GM18502 (cell line): Measurements from ENCODE around the gene DMWD.
"Not testable (repeated sequence)": the region's sequence is repeated elsewhere in the genome, so short reads cannot be mapped to it uniquely, and the experiment has no call there.

Experiments used
- ATAC-seq: cut with Tn5 transposase; IDR thresholded peaks from one replicate; pipeline ENCODE4 v1.9.1; 2021; ENCODE audit warnings: mild to moderate bottlenecking; ENCODE audit not compliant: unreplicated experiment, poor library complexity

The DMWD gene

DNA sequence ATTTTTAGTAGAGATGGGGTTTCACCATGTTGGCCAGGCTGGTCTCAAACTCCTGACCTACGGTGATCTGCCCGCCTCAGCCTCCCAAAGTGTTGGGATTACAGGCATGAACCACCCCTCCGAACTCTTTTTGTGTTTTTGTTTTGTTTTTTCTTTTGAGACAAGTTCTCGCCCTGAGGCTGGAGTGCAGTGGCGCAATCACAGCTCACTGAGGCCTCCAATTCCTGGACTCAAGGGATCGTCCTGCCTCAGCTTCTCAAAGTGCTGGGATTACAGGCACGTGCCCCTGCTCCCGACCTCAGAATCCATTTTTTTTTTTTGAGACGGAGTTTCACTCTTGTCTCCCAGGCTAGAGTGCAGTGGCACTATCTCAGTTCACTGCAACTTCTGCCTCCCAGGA lies 35.0 kb downstream of the DMWD start:
- ATAC-seq: no peak

DNA sequence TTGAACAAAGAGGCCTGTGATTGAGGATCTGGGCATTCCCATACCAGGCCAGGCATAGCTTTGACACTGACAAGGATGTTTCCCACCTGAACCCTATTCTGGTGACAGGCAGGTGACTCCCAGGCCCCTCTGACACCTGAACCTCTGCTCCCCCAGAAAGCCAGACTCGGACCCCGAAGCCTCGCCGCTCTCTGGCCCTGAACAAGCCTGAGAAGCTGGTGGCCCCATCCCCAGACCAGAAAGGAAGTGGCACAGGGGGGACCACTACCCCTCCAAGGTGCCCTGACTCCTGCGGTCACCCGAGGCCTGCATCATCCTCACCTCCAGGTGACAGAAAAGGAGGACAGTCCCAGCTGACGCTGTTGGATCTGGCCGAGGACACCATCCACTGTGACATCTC lies 38.3 kb downstream of the DMWD start:
- ATAC-seq: no peak

DNA sequence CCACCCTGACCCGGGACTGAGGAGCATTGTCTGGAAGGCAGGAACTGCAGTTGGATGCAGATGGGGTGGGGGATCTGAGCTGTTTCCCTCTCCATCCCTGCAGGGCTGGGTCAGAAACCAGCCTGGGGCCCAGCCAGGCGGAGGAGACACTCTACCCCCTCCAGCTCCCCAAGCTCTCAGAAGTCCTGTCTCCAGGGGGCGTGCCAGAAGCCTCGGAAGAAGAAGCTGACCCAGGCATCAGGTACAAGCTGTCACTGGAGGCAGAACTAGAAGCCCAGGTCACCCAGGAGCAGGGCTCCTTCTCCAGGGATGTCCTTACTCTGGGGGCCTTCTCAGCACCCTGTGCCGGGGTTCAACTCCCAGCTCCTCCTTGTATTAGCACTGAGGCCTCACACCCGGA lies 39.1 kb downstream of the DMWD start:
- no peak for ATAC-seq

DNA sequence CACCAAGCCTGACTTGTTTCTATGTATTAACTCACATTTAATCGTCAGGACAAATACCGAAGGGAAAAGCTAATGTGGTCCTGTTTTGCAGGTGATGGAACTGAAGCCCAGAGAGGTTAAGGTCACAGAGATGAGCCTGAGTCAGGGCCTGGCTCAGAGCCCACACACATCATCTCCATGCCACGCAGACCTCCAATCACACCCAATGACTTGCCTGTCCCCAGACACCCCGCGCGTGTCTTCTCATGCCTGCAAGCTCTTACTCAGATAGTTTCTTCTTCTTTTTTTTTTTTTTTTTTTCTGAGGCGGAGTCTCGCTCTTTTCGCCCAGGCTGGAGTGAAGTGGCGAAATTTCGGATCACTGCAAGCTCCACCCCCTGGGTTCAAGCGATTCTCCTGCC lies 40.0 kb downstream of the DMWD start:
- no peak for ATAC-seq

DNA sequence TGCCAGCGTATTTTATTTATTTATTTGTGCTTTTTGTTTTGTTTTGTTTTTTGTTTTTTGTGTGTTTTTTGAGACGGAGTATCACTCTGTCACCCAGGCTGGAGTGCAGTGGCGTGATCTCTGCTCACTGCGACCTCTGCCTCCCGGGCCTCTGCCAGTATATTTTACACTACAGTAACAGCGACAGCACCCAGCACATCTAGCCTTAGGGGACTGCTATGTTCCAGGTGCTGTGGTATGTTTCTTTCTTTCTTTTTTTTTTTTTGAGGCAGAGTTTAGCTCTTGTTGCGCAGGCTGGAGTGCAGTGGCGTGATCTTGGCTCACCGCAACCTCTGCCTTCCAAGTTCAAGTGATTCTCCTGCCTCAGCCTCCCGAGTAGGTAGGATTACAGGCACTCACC lies 41.2 kb downstream of the DMWD start:
- ATAC-seq: not testable (repeated sequence)

DNA sequence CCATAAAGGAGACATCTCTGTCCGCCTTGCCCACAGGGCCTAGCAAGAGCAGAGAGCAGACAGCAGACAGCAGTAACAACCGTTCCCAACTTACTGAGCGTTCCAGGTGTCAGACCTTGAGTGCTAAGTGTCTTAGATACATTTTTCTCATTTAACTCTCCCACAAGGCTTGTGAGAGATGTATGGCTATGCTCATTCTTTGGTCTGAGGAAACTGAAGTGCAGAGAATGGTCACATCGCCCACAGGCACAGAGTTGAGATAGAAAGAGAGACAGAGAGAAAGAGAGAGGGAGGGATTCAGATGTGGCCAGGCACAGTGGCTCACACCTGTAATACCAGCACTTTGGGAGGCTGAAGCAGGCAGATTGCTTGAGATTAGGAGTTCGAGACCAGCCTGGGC lies 45.1 kb downstream of the DMWD start:
- no peak for ATAC-seq

DNA sequence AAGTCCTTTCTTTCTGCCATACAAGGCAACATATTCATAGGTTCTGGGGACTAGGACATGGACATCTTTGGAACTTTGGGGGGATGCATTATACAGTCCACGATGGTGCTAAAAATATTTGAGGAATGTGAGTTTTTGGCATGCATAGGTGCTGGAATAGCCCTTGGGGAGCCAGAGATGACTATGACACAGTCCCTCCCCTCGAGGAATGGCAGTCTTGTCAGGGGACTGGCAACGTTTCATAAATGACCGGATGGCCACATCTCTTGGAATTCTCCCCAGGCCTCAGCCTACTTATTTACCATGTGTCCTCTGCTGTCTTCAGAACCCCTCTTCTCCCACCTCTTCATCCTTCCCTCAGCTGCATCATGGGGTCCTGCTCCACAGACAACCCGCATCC lies 45.8 kb downstream of the DMWD start:
- ATAC-seq: no peak

DNA sequence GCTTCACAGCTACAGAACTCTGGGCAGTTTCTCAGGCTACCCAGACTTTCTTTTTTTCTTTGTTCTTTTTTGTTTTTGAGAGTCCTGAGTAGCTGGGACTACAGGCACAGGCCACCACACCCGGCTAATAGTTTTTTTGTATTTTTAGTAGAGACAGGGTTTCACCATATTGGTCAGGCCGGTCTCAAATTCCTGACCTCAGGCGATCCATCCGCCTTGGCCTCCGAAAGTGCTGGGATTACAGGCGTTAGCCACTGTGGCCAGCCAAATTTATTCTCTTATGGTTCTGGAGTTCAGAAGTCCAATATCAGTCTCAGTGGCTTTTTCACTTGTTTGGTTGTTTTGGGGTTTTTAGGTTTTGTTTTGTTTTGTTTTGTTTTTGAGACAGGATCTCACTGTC lies 47.0 kb downstream of the DMWD start:
- no peak for ATAC-seq

DNA sequence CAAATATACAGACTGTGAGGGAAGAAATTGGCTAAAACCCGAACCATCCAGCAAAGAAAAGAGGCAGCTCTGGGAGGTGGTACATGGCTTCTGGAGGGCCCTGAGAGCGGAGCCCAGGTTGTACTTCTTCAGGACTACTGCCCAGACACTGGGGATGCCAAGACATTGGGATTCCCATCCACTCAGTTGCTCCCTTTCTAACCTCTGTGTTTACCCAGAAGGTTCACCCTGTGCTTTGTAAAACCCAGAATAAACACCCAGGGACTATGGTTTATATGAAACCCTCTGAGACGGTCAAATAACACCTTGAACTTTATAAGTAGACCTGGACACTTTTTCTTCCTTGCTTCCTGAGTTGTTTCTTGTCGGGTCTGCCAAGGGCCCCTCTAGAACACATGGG lies 49.7 kb downstream of the DMWD start:
- no peak for ATAC-seq

DNA sequence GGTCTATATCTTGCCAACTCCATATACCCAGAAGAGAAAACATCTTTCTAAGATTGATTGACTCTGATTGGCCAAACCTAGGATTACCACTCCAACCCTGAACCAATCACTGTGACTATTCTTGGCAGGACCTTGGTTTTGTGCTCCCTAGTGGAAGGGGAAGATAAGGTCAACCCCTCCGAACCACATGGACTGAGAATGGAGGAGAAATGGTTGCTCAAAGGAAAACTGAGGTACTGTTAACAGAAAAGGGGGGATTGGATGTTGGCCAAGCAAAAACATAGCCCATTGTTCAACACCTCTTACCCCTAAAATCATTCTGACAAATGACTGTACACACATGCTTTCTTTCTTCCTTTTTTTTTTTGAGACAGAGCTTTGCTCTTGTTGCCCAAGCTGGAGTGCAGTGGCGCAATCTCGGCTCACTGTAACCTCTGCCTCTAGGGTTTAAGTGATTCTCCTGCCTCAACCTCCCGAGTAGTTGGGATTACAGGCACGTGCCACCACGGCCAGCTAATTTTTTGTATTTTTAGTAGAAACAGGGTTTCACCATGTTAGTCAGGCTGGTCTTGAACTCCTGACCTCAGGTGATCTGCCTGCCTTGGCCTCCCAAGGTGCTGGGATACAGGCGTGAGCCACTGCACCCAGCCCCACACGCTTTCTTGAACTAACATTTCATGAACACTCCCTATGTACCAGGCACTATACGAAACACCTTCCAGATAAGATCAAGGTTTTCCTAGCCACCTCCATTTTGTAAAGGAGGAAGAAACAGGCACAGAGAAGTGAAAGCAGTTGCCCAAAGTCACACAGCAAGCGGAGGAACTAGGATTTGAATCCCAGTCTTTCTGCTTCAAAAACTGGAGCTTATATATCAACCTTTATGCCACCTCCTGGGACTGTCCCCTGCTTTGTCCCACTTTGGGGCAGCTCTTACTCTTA lies 52.9 kb downstream of the DMWD start:
- no peak for ATAC-seq

DNA sequence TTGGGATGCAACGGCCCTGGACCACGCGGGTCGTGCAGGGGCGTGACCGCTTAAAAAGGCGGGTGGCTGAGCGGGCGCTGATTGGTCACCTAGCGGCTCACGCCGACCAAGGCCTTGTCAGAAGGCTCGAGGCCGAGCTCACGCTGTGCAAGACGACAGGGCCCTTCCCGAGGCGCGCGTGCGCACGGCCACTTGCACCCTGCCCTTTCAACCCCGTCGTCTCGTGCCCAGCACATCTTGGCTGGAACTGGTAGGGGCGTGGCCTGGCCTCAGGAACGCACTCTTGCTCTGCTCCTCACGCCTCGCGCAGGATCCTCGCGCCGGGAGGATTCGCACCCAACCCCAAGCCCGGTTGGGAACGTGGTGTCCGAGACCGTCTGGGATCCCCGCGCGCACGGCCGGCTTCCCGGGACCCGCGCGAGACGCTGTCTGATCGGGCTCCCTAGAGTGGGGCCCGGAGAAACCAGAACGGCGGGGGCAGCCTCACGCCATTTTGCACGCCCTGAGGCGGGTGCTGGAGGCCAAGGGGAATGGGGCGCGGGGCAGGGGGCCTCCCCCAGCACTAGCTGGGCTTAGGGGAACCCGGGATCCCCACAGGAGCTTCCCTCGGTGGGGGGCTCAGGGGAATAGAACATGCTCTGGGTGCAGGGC lies 59.4 kb downstream of the DMWD start, which contains the start of gene MEIOSIN:
TSS of gene MEIOSIN (plus strand) at position 280 of the 651 bp plus-strand sequence. CDS start 1,938 bp downstream, outside the sequence.
- ATAC-seq: no peak
